ENCODE measurements around the gene NALF2. TPM values are rescaled to one million over a fixed set of nuclear protein-coding genes. Genes with fewer than 3 reads are reported as not detected.

NALF2 gene
- total RNA-seq, 2 donors from 2014 or later: 0.66 to 1.0 TPM

DNA sequence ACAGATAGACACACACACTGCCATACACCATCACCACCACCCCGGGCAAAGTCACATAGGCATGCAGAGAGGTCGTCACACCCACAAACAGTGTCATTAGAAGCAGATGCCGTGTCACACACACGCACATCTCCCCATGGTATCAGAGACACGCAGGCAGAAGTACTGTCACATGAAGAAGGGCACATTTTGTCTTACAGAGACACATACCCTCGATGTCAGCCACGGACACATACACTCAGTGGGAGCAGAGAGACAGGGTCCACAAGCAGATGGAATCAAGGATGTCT, 3.3 kb downstream of the NALF2 start:
- H3K27me3 ChIP-seq: no peaks in the 10 kb centered on the region

DNA sequence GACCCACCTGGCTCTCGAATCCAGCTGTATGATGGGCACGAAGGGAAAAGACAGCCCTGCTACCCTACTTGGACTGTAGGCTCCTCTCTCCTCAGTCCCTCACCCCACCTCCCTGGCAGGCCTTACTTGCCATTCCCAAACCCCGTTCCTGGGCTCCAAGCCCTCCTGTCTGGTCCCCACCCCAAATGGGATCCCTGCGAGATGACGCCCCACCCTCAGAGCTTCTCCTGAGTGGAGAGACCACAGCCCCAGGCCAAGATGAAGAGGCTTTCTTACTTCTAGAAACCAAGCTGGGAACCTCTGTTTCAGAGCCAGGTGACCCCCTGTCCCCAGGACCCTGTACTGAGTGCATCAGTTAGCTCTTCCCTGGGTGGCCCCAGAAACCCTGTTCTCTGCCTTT, 4.5 kb downstream of the NALF2 start:
- H3K27ac ChIP-seq: no peak overlapping the region
- no peak for ATAC-seq
- H3K4me1 ChIP-seq: peaks cover 14% of the 10 kb centered on the region
- intact Hi-C loops (cut with DNase I): no loop called here
- WGBS, 2 donors: 77% methylated on average over 4 of the region's 5 CpGs; no CpG with 5 or more reads in 1 of the 2 donors
- DNase-seq: no peak
- H3K27me3 ChIP-seq: no peaks in the 10 kb centered on the region
- H3K4me3 ChIP-seq: no peak overlapping the region
- no peaks in the 10 kb centered on the region for H3K36me3 ChIP-seq (replicated peaks in 1 of 2; ENCODE audit: insufficient read depth in 1 of 2, low read depth in 2 of 2)
- TF ChIP-seq POLR2A (IDR thresholded peaks at IDR 0.05): no peak
- TF ChIP-seq, protein P1, sequence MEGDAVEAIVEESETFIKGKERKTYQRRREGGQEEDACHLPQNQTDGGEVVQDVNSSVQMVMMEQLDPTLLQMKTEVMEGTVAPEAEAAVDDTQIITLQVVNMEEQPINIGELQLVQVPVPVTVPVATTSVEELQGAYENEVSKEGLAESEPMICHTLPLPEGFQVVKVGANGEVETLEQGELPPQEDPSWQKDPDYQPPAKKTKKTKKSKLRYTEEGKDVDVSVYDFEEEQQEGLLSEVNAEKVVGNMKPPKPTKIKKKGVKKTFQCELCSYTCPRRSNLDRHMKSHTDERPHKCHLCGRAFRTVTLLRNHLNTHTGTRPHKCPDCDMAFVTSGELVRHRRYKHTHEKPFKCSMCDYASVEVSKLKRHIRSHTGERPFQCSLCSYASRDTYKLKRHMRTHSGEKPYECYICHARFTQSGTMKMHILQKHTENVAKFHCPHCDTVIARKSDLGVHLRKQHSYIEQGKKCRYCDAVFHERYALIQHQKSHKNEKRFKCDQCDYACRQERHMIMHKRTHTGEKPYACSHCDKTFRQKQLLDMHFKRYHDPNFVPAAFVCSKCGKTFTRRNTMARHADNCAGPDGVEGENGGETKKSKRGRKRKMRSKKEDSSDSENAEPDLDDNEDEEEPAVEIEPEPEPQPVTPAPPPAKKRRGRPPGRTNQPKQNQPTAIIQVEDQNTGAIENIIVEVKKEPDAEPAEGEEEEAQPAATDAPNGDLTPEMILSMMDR (IDR thresholded peaks at IDR 0.05): no peak
- no peaks in the 10 kb centered on the region for H3K9me3 ChIP-seq

More for the DNA sequence above, 3.3 kb downstream of the NALF2 start:
- ATAC-seq: no peak
- peaks cover 14% of the 10 kb centered on the region for H3K4me1 ChIP-seq
- intact Hi-C loops (cut with DNase I): no loop called here
- WGBS, 2 donors: 94 to 97% methylated on average over 4 to 6 of the region's 7 CpGs
- H3K4me3 ChIP-seq: no peak overlapping the region
- H3K36me3 ChIP-seq (replicated peaks in 1 of 2; ENCODE audit: insufficient read depth in 1 of 2, low read depth in 2 of 2): no peaks in the 10 kb centered on the region
- no peak for TF ChIP-seq POLR2A (IDR thresholded peaks at IDR 0.05)
- no peak overlapping the region for H3K27ac ChIP-seq
- DNase-seq: no peak
- H3K9me3 ChIP-seq: no peaks in the 10 kb centered on the region

DNA sequence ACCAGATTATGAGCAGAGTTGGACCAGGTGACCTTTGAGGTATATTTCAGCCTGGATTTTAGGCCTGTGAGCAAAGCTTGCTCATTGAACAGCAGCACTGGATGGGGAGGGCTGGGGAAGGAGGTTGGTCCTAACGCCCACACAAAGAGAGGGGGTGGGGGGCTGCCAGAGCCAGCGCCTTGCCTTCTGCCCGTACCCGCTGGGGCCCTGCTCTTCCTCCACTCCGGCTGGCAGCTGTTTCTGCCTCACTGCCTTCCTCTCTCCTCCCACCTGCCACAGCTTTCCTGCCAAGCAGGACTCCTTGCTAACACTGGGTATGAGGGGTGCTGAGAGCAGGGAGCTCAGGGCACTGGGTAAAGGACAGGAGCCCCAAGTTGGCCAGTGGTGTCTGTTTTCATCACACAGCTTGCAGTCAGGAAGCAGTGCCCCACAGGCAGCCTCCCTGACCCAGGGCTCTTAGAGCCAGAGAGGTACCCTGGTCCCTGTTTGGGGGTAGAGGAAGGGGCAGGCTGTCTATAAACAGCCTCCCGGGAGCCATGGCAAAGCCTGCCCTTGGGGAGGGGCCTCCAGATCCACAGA, 6.1 kb downstream of the NALF2 start:
- Histone ChIP-seq H3K9me3 (no peaks in the 10 kb centered on the region), H3K4me1 (peaks cover 14% of the 10 kb centered on the region), H3K27ac (no peak overlapping the region), H3K4me3 (no peak overlapping the region), H3K27me3 (no peaks in the 10 kb centered on the region), H3K36me3 (replicated peaks in 1 of 2; ENCODE audit: insufficient read depth in 1 of 2, low read depth in 2 of 2) (no peaks in the 10 kb centered on the region)
- TF ChIP-seq, protein P1 (IDR thresholded peaks at IDR 0.05): no peak
- TF ChIP-seq POLR2A (IDR thresholded peaks at IDR 0.05): no peak
- WGBS, 2 donors: 84% methylated on average over 3 of the region's 6 CpGs; no CpG with 5 or more reads in 1 of the 2 donors
- intact Hi-C loops (cut with DNase I): no loop called here
- ATAC-seq (no peak), DNase-seq (no peak)

DNA sequence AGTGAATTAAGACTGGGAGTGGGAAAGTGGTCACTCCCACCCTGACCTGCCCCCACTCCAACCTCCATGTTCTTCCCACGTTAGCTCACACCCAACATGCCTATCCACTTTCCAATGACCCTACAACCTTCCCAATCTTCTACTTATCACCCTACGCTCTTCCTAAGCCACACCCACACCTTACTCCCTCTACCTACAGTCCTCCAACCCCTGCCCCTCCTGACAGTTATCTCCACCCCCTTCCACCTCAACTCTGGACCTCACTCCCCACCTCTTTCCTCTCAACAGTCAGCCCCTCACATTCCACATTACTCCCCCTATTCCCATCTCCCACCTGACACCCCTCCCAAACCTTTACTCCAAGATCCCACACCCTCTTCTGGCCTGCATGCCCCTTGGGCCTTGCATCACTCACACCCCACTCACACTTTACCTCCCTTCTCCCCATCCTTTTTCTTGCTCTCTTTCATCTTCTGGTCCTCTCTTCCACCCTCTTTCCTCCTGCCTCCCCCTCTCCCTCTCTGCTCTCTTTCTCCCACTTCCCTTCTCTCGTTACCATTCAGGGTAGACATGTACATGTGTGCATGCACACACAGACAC, 6.9 kb downstream of the NALF2 start:
- Histone ChIP-seq H3K27ac (no peak overlapping the region), H3K27me3 (no peaks in the 10 kb centered on the region), H3K9me3 (no peaks in the 10 kb centered on the region), H3K4me1 (peaks cover 9% of the 10 kb centered on the region), H3K36me3 (replicated peaks in 1 of 2; ENCODE audit: insufficient read depth in 1 of 2, low read depth in 2 of 2) (no peaks in the 10 kb centered on the region), H3K4me3 (no peak overlapping the region)
- no peak for TF ChIP-seq POLR2A (IDR thresholded peaks at IDR 0.05)
- TF ChIP-seq, protein P1 (IDR thresholded peaks at IDR 0.05): no peak
- WGBS, 2 donors: 82 to 84% methylated on average over 3 of the region's 3 CpGs
- intact Hi-C loops (cut with DNase I): no loop called here
- no peak for DNase-seq
- no peak for ATAC-seq

DNA sequence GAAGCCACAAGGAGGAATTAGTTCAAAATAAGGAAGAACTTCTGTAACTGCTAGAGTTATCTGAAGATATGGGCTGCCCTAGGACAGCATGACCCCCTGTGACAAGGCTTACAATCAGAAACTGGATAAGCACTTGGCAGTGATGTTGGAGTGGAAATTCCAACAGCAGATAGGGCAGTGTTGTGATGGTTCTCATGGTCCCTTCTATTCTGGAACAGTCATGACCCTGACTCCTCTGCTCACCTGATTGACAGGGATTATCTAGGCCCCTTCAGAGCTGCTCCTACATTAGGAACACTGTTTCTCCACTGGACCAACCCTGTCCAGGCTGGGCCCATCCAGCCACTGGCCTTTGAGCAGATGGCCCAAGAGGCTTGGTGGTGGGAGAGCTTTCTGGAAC, 17.9 kb downstream of the NALF2 start:
- Histone ChIP-seq H3K9me3 (no peaks in the 10 kb centered on the region), H3K4me3 (no peak overlapping the region), H3K27ac (no peak overlapping the region), H3K4me1 (no peaks in the 10 kb centered on the region), H3K27me3 (no peaks in the 10 kb centered on the region), H3K36me3 (replicated peaks in 1 of 2; ENCODE audit: insufficient read depth in 1 of 2, low read depth in 2 of 2) (no peaks in the 10 kb centered on the region)
- ATAC-seq (no peak), DNase-seq (no peak)
- intact Hi-C loops (cut with DNase I): no loop called here
- TF ChIP-seq, protein P1 (IDR thresholded peaks at IDR 0.05): no peak
- TF ChIP-seq POLR2A (IDR thresholded peaks at IDR 0.05): no peak

All from body of pancreas (tissue), 4 donors.